ENCODE results near the gene BMPER. TPM values are rescaled to one million over a fixed set of nuclear protein-coding genes. Genes with fewer than 3 reads are reported as not detected.

BMPER gene
- polyA plus RNA-seq, 1 donor from 2014 or later = 2.1 TPM

GRCh38 chr7:34084651-34085050, 179.3 kb downstream of the BMPER start:
- Histone ChIP-seq H2AFZ (ENCODE audit: low read depth, low read length) (no peak overlapping the region), H3K36me3 (ENCODE audit: insufficient read depth, low read length) (no peaks in the 10 kb centered on the region), H3K9ac (ENCODE audit: low read length) (no peak overlapping the region), H3K9me3 (ENCODE audit: low read length) (no peaks in the 10 kb centered on the region), H3K4me2 (ENCODE audit: low read length) (no peak overlapping the region), H3K27me3 (ENCODE audit: insufficient read depth, low read depth, low read length) (no peaks in the 10 kb centered on the region), H3K79me2 (replicated peaks; ENCODE audit: insufficient read depth, low read length) (no peaks in the 10 kb centered on the region), H3K27ac (ENCODE audit: low read length) (no peak overlapping the region), H3K9me2 (ENCODE audit: insufficient read depth, low read length) (no peaks in the 10 kb centered on the region), H4K20me1 (ENCODE audit: insufficient read depth) (no peaks in the 10 kb centered on the region), H3F3A (ENCODE audit: insufficient read depth, low read length, poor library complexity, severe bottlenecking) (no peaks in the 10 kb centered on the region), H3K4me3 (ENCODE audit: low read length) (no peak overlapping the region)
- TF ChIP-seq CTCF (IDR thresholded peaks at IDR 0.05; ENCODE audit: poor library complexity, severe bottlenecking) (no peak), SMC3 (conservative IDR thresholded peaks at IDR 0.05; ENCODE audit: poor library complexity) (no peak), EP300 (conservative IDR thresholded peaks at IDR 0.05; ENCODE audit: poor library complexity, severe bottlenecking) (no peak), TAF1 (IDR thresholded peaks at IDR 0.05; ENCODE audit: low read depth) (no peak), RAD21 (conservative IDR thresholded peaks at IDR 0.05) (no peak), POLR2AphosphoS5 (IDR thresholded peaks at IDR 0.05) (no peak), EZH2 (IDR thresholded peaks at IDR 0.05; ENCODE audit: borderline replicate concordance, insufficient read depth, low read length, poor library complexity, severe bottlenecking) (no peak), MXI1 (conservative IDR thresholded peaks at IDR 0.05; ENCODE audit: poor library complexity, severe bottlenecking) (no peak), REST (IDR thresholded peaks at IDR 0.05; ENCODE audit: borderline replicate concordance) (no peak)

- TF ChIP-seq REST (IDR thresholded peaks at IDR 0.05; ENCODE audit: borderline replicate concordance) = no peak
- TF ChIP-seq CTCF (IDR thresholded peaks at IDR 0.05; ENCODE audit: poor library complexity, severe bottlenecking) = no peak
- Histone ChIP-seq H3K27me3 (ENCODE audit: insufficient read depth, low read depth, low read length) (no peaks in the 10 kb centered on the region), H3K9me3 (ENCODE audit: low read length) (no peaks in the 10 kb centered on the region), H3K9ac (ENCODE audit: low read length) (no peak overlapping the region), H3F3A (ENCODE audit: insufficient read depth, low read length, poor library complexity, severe bottlenecking) (no peaks in the 10 kb centered on the region), H3K27ac (ENCODE audit: low read length) (no peak overlapping the region), H4K20me1 (ENCODE audit: insufficient read depth) (no peaks in the 10 kb centered on the region), H3K36me3 (ENCODE audit: insufficient read depth, low read length) (no peaks in the 10 kb centered on the region), H3K4me3 (ENCODE audit: low read length) (no peak overlapping the region), H3K4me2 (ENCODE audit: low read length) (no peak overlapping the region), H3K79me2 (replicated peaks; ENCODE audit: insufficient read depth, low read length) (no peaks in the 10 kb centered on the region), H2AFZ (ENCODE audit: low read depth, low read length) (no peak overlapping the region), H3K9me2 (ENCODE audit: insufficient read depth, low read length) (no peaks in the 10 kb centered on the region)
These were observed 180.7 kb downstream of the BMPER start for GRCh38 chr7:34086064-34086463.

Data from neural cell (in vitro differentiated cells).